Suprapubic skin (tissue), 3 donors: ENCODE measurements around the gene FAM81A.

Experiments used
- CTCF ChIP-seq, 2 donors: fragments of 200-600 bp in 1 of 2; fragments of 450-650 bp in 1 of 2; sonication (generic) in 1 of 2; IDR thresholded peaks; one replicate each; pipeline ENCODE4 v1.5.1; 2016 to 2019; ENCODE audit warnings: antibody characterized with exemption in 2 of 2, mild to moderate bottlenecking in 1 of 2, moderate library complexity in 1 of 2
- EP300 ChIP-seq: sonication (generic); formaldehyde crosslinking; IDR thresholded peaks from one replicate; pipeline ENCODE4 v1.6.1; 2017; ENCODE audit warnings: antibody characterized with exemption
- POLR2A ChIP-seq, 2 donors: fragments of 450-650 bp; IDR thresholded peaks; one replicate each; pipeline ENCODE4 v1.6.1; 2017; ENCODE audit warnings: antibody characterized with exemption in 2 of 2, mild to moderate bottlenecking in 2 of 2, moderate library complexity in 2 of 2

- no peak for TF ChIP-seq CTCF (IDR thresholded peaks at IDR 0.05)
- TF ChIP-seq EP300, result no peak
- TF ChIP-seq POLR2A (IDR thresholded peaks at IDR 0.05), result no peak
Measured at GRCh38 chr15:59399465-59400102, 38.4 kb upstream of the FAM81A start.
